SK-N-SH (cell line): ENCODE data around the gene TMPRSS9. TPM values are rescaled to one million over a fixed set of nuclear protein-coding genes. Genes with fewer than 3 reads are reported as not detected.

ENCODE experiments used
- CTCF ChIA-PET: fragments of 300-600, 350-600 bp; formaldehyde crosslinking; extraction: SDS; loops from one replicate; lab custom pipeline; 2021; lab: Yijun Ruan, JAX
- POLR2A ChIA-PET: fragments of 350-600 bp; sonication (Branson Sonifier 250); formaldehyde crosslinking; extraction: SDS; loops from one replicate; lab custom pipeline; 2020; ENCODE audit warnings: antibody characterized with exemption, inconsistent platforms; lab: Yijun Ruan, JAX
- DNase-seq: peaks from one replicate; pipeline ENCODE4 v3.0.0; 2012
- H2AFZ ChIP-seq: fragments of 200-600 bp; sonication (generic); 2 replicates; pipeline ENCODE4 v1.8.1; 2016; ENCODE audit warnings: antibody characterized with exemption, mild to moderate bottlenecking, low read depth
- H3F3A ChIP-seq: fragments of 200-600 bp; sonication (generic); replicated peaks from 2 replicates; pipeline ENCODE3; 2016; ENCODE audit warnings: antibody characterized with exemption, mild to moderate bottlenecking; ENCODE audit not compliant: insufficient read depth
- H3K27ac ChIP-seq, 2 experiments: fragments of 200-500 bp in 1 of 2; fragments of 200-600 bp in 1 of 2; sonication (Bioruptor generic) in 1 of 2; sonication (generic), shearing (Covaris generic) in 1 of 2; 2 replicates each; pipeline versions ENCODE4 v1.5.1 to v1.6.1; 2014 to 2016; ENCODE audit warnings: low read depth in 2 of 2, inconsistent platforms in 1 of 2, low read length in 1 of 2, mild to moderate bottlenecking in 1 of 2, mixed read lengths in 1 of 2
- H3K27me3 ChIP-seq: fragments of 200-600 bp; sonication (generic), shearing (Covaris generic); 2 replicates; pipeline ENCODE4 v1.6.1; 2016; ENCODE audit warnings: mixed run types; ENCODE audit not compliant: insufficient read depth
- H3K36me3 ChIP-seq, 2 experiments: fragments of 200-500 bp in 1 of 2; fragments of 200-600 bp in 1 of 2; sonication (Bioruptor generic) in 1 of 2; sonication (generic) in 1 of 2; replicated peaks in 1 of 2; 2 replicates each; pipeline versions ENCODE3 to v1.5.1; 2014 to 2016; ENCODE audit warnings: low read length in 1 of 2, mild to moderate bottlenecking in 1 of 2; ENCODE audit not compliant: insufficient read depth in 2 of 2, control insufficient read depth in 1 of 2
- H3K4me1 ChIP-seq, 2 experiments: fragments of 200-500 bp in 1 of 2; fragments of 200-600 bp in 1 of 2; sonication (Bioruptor generic) in 1 of 2; sonication (generic), shearing (Covaris generic) in 1 of 2; 2 replicates each; pipeline versions ENCODE4 v1.5.1 to v1.6.1; 2014 to 2016; ENCODE audit warnings: low read depth in 1 of 2, low read length in 1 of 2, mixed run types in 1 of 2; ENCODE audit not compliant: insufficient read depth in 2 of 2, control insufficient read depth in 1 of 2
- H3K4me2 ChIP-seq: fragments of 200-600 bp; sonication (generic), shearing (Covaris generic); 2 replicates; pipeline ENCODE4 v1.6.1; 2017; ENCODE audit warnings: mixed run types
- H3K4me3 ChIP-seq, 2 experiments: fragments of 200-500 bp in 1 of 2; fragments of 200-600 bp in 1 of 2; sonication (Bioruptor generic) in 1 of 2; sonication (generic), shearing (Covaris generic) in 1 of 2; 2 replicates each; pipeline versions ENCODE4 v1.5.1 to v1.8.1; 2014 to 2016; ENCODE audit warnings: low read depth in 2 of 2, inconsistent platforms in 1 of 2, low read length in 1 of 2, mild to moderate bottlenecking in 1 of 2, mixed read lengths in 1 of 2, moderate library complexity in 1 of 2
- H3K79me2 ChIP-seq: fragments of 200-600 bp; sonication (generic); 2 replicates; pipeline ENCODE4 v1.8.1; 2017; ENCODE audit warnings: mild to moderate bottlenecking; ENCODE audit not compliant: insufficient read depth
- H3K9ac ChIP-seq: fragments of 200-600 bp; sonication (generic); 2 replicates; pipeline ENCODE4 v1.6.1; 2017; ENCODE audit warnings: mixed run types
- H3K9me2 ChIP-seq: fragments of 200-600 bp; sonication (generic); 2 replicates; pipeline ENCODE4 v1.6.1; 2017; ENCODE audit warnings: mixed run types
- H3K9me3 ChIP-seq: fragments of 200-600 bp; sonication (generic); 2 replicates; pipeline ENCODE4 v1.6.1; 2017; ENCODE audit warnings: mixed run types, mild to moderate bottlenecking, moderate library complexity
- H4K20me1 ChIP-seq: fragments of 200-600 bp; sonication (generic); 2 replicates; pipeline ENCODE4 v1.6.1; 2017; ENCODE audit warnings: mild to moderate bottlenecking, mixed run types; ENCODE audit not compliant: insufficient read depth
- CHD2 ChIP-seq: fragments of 150-350 bp; IDR thresholded peaks from 2 replicates; pipeline ENCODE4 v1.6.1; 2018; ENCODE audit warnings: low read length; ENCODE audit not compliant: partially characterized antibody
- ELF1 ChIP-seq: IDR thresholded peaks from 2 replicates; pipeline ENCODE4 v1.4.0; 2012
- EZH2phosphoT487 ChIP-seq: fragments of 200-600 bp; sonication (generic); IDR thresholded peaks from 2 replicates; pipeline ENCODE4 v1.6.1; 2017; ENCODE audit warnings: low read depth, mixed run types, mild to moderate bottlenecking, antibody characterized with exemption, moderate library complexity, borderline replicate concordance
- FOXJ3 ChIP-seq: sonication (generic); formaldehyde crosslinking; IDR thresholded peaks from 2 replicates; pipeline ENCODE4 v1.5.1; 2020; ENCODE audit warnings: mild to moderate bottlenecking, missing genetic modification reagents
- FOXM1 ChIP-seq: IDR thresholded peaks from 2 replicates; pipeline ENCODE4 v1.4.0; 2012; ENCODE audit warnings: low read depth, mild to moderate bottlenecking
- GABPA ChIP-seq: IDR thresholded peaks from 2 replicates; pipeline ENCODE4 v1.4.0; 2012; ENCODE audit warnings: low read depth, mild to moderate bottlenecking
- JUND ChIP-seq: IDR thresholded peaks from 2 replicates; pipeline ENCODE4 v1.4.0; 2012
- MXI1 ChIP-seq: IDR thresholded peaks from 2 replicates; pipeline ENCODE4 v1.6.1; 2012; ENCODE audit warnings: mild to moderate bottlenecking, low read depth, low read length, improper control_type of control experiment
- NFIC ChIP-seq: IDR thresholded peaks from 2 replicates; pipeline ENCODE4 v1.4.0; 2012; ENCODE audit warnings: borderline replicate concordance
- RFX5 ChIP-seq: IDR thresholded peaks from 2 replicates; pipeline ENCODE4 v1.6.1; 2012; ENCODE audit warnings: mild to moderate bottlenecking, improper control_type of control experiment, low read length
- RXRA ChIP-seq: IDR thresholded peaks from 2 replicates; pipeline ENCODE4 v1.4.0; 2012; ENCODE audit warnings: low read depth, mild to moderate bottlenecking, borderline replicate concordance
- TCF12 ChIP-seq: IDR thresholded peaks from 2 replicates; pipeline ENCODE4 v1.4.0; 2012
- TEAD4 ChIP-seq: IDR thresholded peaks from 2 replicates; pipeline ENCODE4 v1.4.0; 2012; ENCODE audit warnings: mild to moderate bottlenecking, borderline replicate concordance; ENCODE audit not compliant: insufficient read depth
- YY1 ChIP-seq: IDR thresholded peaks from 2 replicates; pipeline ENCODE4 v1.4.0; 2012; ENCODE audit warnings: low read depth, mild to moderate bottlenecking
- WGBS: methylation state at CpG from one replicate; pipeline ENCODE4 v1.1.6; 2017; ENCODE audit warnings: low lambda C conversion rate; 5-methylcytosine and 5-hydroxymethylcytosine counted together
- polyA plus RNA-seq, 3 experiments: library from polyadenylated mRNA; depleted of rRNA; stranded (reverse); fragments of >200 nt; gene quantifications; 2 replicates each; pipeline ENCODE4 v1.2.3, GENCODE V29; 2012
- TF ChIP-seq, protein P1 (sequence below): IDR thresholded peaks from 2 replicates; pipeline ENCODE4 v1.6.1; 2012; ENCODE audit warnings: mild to moderate bottlenecking, low read depth, low read length, moderate library complexity
- TF ChIP-seq, protein P2 (sequence below): fragments of 150-350 bp; IDR thresholded peaks from 2 replicates; pipeline ENCODE4 v1.6.1; 2016; ENCODE audit warnings: mild to moderate bottlenecking, low read depth, low read length
- TF ChIP-seq, protein P3 (sequence below): IDR thresholded peaks from 2 replicates; pipeline ENCODE4; 2012
- TF ChIP-seq, protein P4 (sequence below): fragments of 200-600 bp; sonication (generic); IDR thresholded peaks from 2 replicates; pipeline ENCODE4 v1.6.1; 2017; ENCODE audit warnings: antibody characterized with exemption, mild to moderate bottlenecking, moderate library complexity

The TMPRSS9 gene
- polyA plus RNA-seq, 1 of the 3 experiments (the other 2 are of a cell fraction), result not detected

DNA sequence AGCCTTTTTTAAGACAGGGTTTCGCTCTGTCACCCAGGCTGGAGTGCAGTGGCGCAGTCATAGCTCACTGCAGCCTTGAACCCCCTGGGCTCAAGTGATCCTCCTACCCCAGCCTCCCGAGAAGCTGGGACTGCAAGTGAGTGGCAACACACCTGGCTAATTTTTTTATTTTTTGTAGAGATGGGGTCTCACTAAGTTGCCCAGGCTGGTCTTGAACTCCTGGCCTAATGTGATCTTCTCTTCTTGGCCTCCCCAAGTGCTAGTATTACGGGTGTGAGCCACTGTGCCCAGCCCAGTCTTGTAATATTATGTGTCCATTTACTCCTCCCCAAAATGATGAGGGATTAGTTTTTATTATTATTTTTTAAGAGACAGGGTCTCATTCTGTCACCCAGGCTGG, 49.0 kb upstream of the TMPRSS9 start:
- TF ChIP-seq JUND, result no peak
- TF ChIP-seq ELF1, result no peak
- TF ChIP-seq FOXJ3 (CRISPR knock-in tag), result no peak
- no peak for TF ChIP-seq RFX5
- TF ChIP-seq NFIC, result no peak
- TF ChIP-seq, protein P1, sequence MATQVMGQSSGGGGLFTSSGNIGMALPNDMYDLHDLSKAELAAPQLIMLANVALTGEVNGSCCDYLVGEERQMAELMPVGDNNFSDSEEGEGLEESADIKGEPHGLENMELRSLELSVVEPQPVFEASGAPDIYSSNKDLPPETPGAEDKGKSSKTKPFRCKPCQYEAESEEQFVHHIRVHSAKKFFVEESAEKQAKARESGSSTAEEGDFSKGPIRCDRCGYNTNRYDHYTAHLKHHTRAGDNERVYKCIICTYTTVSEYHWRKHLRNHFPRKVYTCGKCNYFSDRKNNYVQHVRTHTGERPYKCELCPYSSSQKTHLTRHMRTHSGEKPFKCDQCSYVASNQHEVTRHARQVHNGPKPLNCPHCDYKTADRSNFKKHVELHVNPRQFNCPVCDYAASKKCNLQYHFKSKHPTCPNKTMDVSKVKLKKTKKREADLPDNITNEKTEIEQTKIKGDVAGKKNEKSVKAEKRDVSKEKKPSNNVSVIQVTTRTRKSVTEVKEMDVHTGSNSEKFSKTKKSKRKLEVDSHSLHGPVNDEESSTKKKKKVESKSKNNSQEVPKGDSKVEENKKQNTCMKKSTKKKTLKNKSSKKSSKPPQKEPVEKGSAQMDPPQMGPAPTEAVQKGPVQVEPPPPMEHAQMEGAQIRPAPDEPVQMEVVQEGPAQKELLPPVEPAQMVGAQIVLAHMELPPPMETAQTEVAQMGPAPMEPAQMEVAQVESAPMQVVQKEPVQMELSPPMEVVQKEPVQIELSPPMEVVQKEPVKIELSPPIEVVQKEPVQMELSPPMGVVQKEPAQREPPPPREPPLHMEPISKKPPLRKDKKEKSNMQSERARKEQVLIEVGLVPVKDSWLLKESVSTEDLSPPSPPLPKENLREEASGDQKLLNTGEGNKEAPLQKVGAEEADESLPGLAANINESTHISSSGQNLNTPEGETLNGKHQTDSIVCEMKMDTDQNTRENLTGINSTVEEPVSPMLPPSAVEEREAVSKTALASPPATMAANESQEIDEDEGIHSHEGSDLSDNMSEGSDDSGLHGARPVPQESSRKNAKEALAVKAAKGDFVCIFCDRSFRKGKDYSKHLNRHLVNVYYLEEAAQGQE, result no peak
- no peak for TF ChIP-seq TCF12
- no peak for TF ChIP-seq CHD2
- TF ChIP-seq, protein P2, sequence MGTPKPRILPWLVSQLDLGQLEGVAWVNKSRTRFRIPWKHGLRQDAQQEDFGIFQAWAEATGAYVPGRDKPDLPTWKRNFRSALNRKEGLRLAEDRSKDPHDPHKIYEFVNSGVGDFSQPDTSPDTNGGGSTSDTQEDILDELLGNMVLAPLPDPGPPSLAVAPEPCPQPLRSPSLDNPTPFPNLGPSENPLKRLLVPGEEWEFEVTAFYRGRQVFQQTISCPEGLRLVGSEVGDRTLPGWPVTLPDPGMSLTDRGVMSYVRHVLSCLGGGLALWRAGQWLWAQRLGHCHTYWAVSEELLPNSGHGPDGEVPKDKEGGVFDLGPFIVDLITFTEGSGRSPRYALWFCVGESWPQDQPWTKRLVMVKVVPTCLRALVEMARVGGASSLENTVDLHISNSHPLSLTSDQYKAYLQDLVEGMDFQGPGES, result no peak
- TF ChIP-seq MXI1, result no peak
- TF ChIP-seq TEAD4, result no peak
- no peak overlapping the region for H3K4me2 ChIP-seq
- H3K27me3 ChIP-seq, result no peaks in the 10 kb centered on the region; the same call in 1 of the 2 replicates
- ChIA-PET CTCF (interaction anchor here (1.1 to 13.0 kb wide), 4 partner anchors 36 to 155 kb away, joined by 3 to 284 read pairs (median 5); partner anchors contain the start of gene PLEKHJ1), POLR2A (no interaction called here)
- no peak for DNase-seq
- H3K9me3 ChIP-seq, result no peaks in the 10 kb centered on the region
- H3K4me1 ChIP-seq, result peaks cover 0 to 16% of the 10 kb centered on the region in 2 experiments; a peak in 1 of 4 replicates
- H3K36me3 ChIP-seq, result no peaks in the 10 kb centered on the region
- no peak overlapping the region for H2AFZ ChIP-seq
- H3K79me2 ChIP-seq, result no peaks in the 10 kb centered on the region
- no peak overlapping the region for H3K4me3 ChIP-seq
- H3K27ac ChIP-seq, result no peak overlapping the region
- WGBS, result 83% methylated on average over 2 of the region's 4 CpGs
- no peaks in the 10 kb centered on the region for H4K20me1 ChIP-seq
- no peak overlapping the region for H3K9ac ChIP-seq
- H3K9me2 ChIP-seq, result no peaks in the 10 kb centered on the region
- peaks cover 6% of the 10 kb centered on the region for H3F3A ChIP-seq

DNA sequence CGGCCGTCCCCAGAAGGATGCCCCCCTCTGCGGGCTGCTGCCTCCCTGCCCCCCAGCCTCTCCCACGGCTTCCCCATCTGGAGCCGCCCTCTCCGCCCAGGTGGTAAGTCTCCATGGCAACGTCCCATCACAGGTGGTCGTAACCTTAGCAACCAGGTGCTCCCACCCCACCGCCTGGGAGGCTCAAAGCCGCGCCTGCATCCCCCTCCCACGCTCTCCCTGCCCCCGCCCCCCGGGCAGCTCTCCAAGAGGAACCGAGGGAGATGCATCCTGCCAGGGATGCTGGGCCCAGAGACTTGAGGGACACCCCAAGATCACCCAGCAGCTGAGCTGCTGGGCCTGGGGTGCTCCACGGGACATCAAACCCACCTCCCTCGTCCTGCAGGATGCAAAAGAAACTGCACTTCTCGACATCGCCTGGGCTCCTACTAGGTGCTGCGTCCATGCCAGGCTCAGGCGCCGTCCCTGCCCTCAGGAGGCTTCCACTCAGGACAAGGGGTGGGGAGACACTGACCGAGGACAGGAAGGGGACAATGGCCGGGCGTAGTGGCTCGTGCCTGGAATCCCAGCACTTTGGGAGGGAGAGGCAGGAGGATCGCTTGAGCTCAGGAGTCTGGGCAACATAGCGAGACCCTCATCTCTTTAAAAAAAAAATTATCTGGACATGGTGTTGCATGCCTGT, 47.1 kb upstream of the TMPRSS9 start:
- H3K79me2 ChIP-seq, result no peaks in the 10 kb centered on the region
- H3K27me3 ChIP-seq, result no peaks in the 10 kb centered on the region
- H3K36me3 ChIP-seq, result no peaks in the 10 kb centered on the region
- H3K9me2 ChIP-seq, result no peaks in the 10 kb centered on the region
- H3K4me3 ChIP-seq, result no peak overlapping the region
- DNase-seq, result no peak
- no peak overlapping the region for H3K9ac ChIP-seq
- H3K4me2 ChIP-seq, result no peak overlapping the region
- peaks cover 0 to 18% of the 10 kb centered on the region in 2 experiments; a peak in 1 of 4 replicates for H3K4me1 ChIP-seq
- H3K9me3 ChIP-seq, result no peaks in the 10 kb centered on the region
- 51% methylated on average over 11 of the region's 28 CpGs for WGBS
- POLR2A ChIA-PET, result no interaction called here
- H4K20me1 ChIP-seq, result no peaks in the 10 kb centered on the region
- peaks cover 8% of the 10 kb centered on the region for H3F3A ChIP-seq
- no peak overlapping the region for H2AFZ ChIP-seq
- CTCF ChIA-PET, result interaction anchor here (1.0 to 13.0 kb wide), 4 partner anchors 22 to 157 kb away, joined by 3 to 284 read pairs (median 56); partner anchors contain the start of gene PLEKHJ1
- no peak overlapping the region for H3K27ac ChIP-seq
- no peak for TF ChIP-seq FOXM1
- TF ChIP-seq, protein P3, sequence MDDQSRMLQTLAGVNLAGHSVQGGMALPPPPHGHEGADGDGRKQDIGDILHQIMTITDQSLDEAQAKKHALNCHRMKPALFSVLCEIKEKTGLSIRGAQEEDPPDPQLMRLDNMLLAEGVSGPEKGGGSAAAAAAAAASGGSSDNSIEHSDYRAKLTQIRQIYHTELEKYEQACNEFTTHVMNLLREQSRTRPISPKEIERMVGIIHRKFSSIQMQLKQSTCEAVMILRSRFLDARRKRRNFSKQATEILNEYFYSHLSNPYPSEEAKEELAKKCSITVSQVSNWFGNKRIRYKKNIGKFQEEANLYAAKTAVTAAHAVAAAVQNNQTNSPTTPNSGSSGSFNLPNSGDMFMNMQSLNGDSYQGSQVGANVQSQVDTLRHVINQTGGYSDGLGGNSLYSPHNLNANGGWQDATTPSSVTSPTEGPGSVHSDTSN, result no peak
- TF ChIP-seq, protein P2, result no peak
- TF ChIP-seq EZH2phosphoT487, result no peak
- TF ChIP-seq, protein P4, sequence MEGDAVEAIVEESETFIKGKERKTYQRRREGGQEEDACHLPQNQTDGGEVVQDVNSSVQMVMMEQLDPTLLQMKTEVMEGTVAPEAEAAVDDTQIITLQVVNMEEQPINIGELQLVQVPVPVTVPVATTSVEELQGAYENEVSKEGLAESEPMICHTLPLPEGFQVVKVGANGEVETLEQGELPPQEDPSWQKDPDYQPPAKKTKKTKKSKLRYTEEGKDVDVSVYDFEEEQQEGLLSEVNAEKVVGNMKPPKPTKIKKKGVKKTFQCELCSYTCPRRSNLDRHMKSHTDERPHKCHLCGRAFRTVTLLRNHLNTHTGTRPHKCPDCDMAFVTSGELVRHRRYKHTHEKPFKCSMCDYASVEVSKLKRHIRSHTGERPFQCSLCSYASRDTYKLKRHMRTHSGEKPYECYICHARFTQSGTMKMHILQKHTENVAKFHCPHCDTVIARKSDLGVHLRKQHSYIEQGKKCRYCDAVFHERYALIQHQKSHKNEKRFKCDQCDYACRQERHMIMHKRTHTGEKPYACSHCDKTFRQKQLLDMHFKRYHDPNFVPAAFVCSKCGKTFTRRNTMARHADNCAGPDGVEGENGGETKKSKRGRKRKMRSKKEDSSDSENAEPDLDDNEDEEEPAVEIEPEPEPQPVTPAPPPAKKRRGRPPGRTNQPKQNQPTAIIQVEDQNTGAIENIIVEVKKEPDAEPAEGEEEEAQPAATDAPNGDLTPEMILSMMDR, result no peak
- no peak for TF ChIP-seq RXRA
- no peak for TF ChIP-seq YY1
- TF ChIP-seq GABPA, result no peak
